GM12878 (cell line): ENCODE data around the gene MMP12. TPM values are rescaled to one million over a fixed set of nuclear protein-coding genes. Genes with fewer than 3 reads are reported as not detected.

ENCODE experiments used
- ATAC-seq: fragments of 200-7000 bp; cut with Tn5 transposase; 3 replicates; pipeline ENCODE4 v1.9.1; 2020; ENCODE audit warnings: mild to moderate bottlenecking, moderate library complexity
- BruUV-seq: library from RNA; stranded (reverse); fragments of 400-500 nt; replicated peaks from 2 replicates; lab custom pipeline; 2021; lab: Mats Ljungman, UMichigan
- CTCF ChIA-PET: fragments of 300-600 bp; sonication (Branson Sonifier 250); formaldehyde crosslinking; extraction: SDS; loops from one replicate; lab custom pipeline; 2021; ENCODE audit warnings: inconsistent platforms; lab: Yijun Ruan, JAX
- POLR2A ChIA-PET: fragments of 350-600 bp; formaldehyde crosslinking; extraction: SDS; loops from one replicate; lab custom pipeline; 2021; ENCODE audit warnings: inconsistent platforms; lab: Charles Lee
- RAD21 ChIA-PET: fragments of 300-600 bp; sonication (Branson Sonifier 250); formaldehyde crosslinking; loops from one replicate; lab custom pipeline; 2023; ENCODE audit warnings: antibody characterized with exemption; ENCODE audit not compliant: unreplicated experiment; lab: Charles Lee
- SMC1A ChIA-PET: fragments of 300-600 bp; sonication (Branson Sonifier 250); formaldehyde crosslinking; loops from one replicate; lab custom pipeline; 2023; ENCODE audit not compliant: unreplicated experiment, uncharacterized antibody; lab: Charles Lee
- DNase-seq: peaks from one replicate; pipeline ENCODE4 v3.0.0-alpha.2; 2011; ENCODE audit warnings: low read depth, low spot score
- FAIRE-seq: peaks from 3 replicates; lab custom pipeline; 2011; peaks lifted over from hg19 to GRCh38; lab: Jason Lieb, UNC
- H2AFZ ChIP-seq: 2 replicates; pipeline ENCODE4 v1.6.0; 2011; ENCODE audit warnings: low read depth, low read length, control low read depth; ENCODE audit not compliant: control insufficient read depth
- H3K27ac ChIP-seq: 2 replicates; pipeline ENCODE4 v1.5.1; 2011; ENCODE audit warnings: control low read depth; ENCODE audit not compliant: control insufficient read depth, insufficient read depth
- H3K27me3 ChIP-seq, 2 experiments: replicated peaks in 1 of 2; 2 replicates each; pipeline versions ENCODE4 v1.6.0 to v1.6.1; 2011; ENCODE audit warnings: low read length in 1 of 2; ENCODE audit not compliant: control insufficient read depth in 2 of 2, insufficient read depth in 2 of 2
- H3K36me3 ChIP-seq, 2 experiments: 2 replicates each; pipeline ENCODE4 v1.5.1; 2011; ENCODE audit warnings: low read length in 1 of 2; ENCODE audit not compliant: control insufficient read depth in 2 of 2, insufficient read depth in 2 of 2
- H3K4me1 ChIP-seq: 2 replicates; pipeline ENCODE4 v1.6.1; 2011; ENCODE audit warnings: mild to moderate bottlenecking, low read length, moderate library complexity, mixed read lengths; ENCODE audit not compliant: control insufficient read depth, insufficient read depth
- H3K4me2 ChIP-seq: 2 replicates; pipeline ENCODE4 v1.6.0; 2011; ENCODE audit warnings: control low read depth; ENCODE audit not compliant: control insufficient read depth, insufficient read depth
- H3K4me3 ChIP-seq: fragments of 200-600 bp; sonication (generic); 2 replicates; pipeline ENCODE4 v1.5.1; 2016
- H3K79me2 ChIP-seq: 2 replicates; pipeline ENCODE4 v1.6.0; 2011; ENCODE audit warnings: low read length; ENCODE audit not compliant: control insufficient read depth, insufficient read depth
- H3K9ac ChIP-seq: 2 replicates; pipeline ENCODE4 v1.8.0; 2011; ENCODE audit warnings: low read length, control low read depth, mixed read lengths; ENCODE audit not compliant: control insufficient read depth, insufficient read depth
- H3K9me3 ChIP-seq: replicated peaks from 3 replicates; pipeline ENCODE4 v1.5.1; 2011; ENCODE audit warnings: mild to moderate bottlenecking, low read length; ENCODE audit not compliant: control insufficient read depth, insufficient read depth
- H4K20me1 ChIP-seq: 2 replicates; pipeline ENCODE4 v1.6.0; 2011; ENCODE audit not compliant: control insufficient read depth, insufficient read depth
- CREB1 ChIP-seq: IDR thresholded peaks from 2 replicates; pipeline ENCODE4 v1.6.1; 2012; ENCODE audit warnings: low read depth, mild to moderate bottlenecking, inconsistent platforms
- GATAD2B ChIP-seq: fragments of 450-650 bp; conservative IDR thresholded peaks from 2 replicates; pipeline ENCODE4 v1.6.1; 2017; ENCODE audit warnings: low read depth, mild to moderate bottlenecking, moderate library complexity
- HSF1 ChIP-seq: fragments of 150-350 bp; IDR thresholded peaks from 2 replicates; pipeline ENCODE4 v1.6.1; 2014; ENCODE audit warnings: mild to moderate bottlenecking, low read depth, low read length
- NKRF ChIP-seq: fragments of 450-650 bp; conservative IDR thresholded peaks from 2 replicates; pipeline ENCODE4 v1.6.1; 2017; ENCODE audit warnings: mild to moderate bottlenecking, moderate library complexity
- PAX8 ChIP-seq: fragments of 450-650 bp; IDR thresholded peaks from 2 replicates; pipeline ENCODE4 v1.6.1; 2017; ENCODE audit warnings: mild to moderate bottlenecking, moderate library complexity
- POU2F2 ChIP-seq: IDR thresholded peaks from 3 replicates; pipeline ENCODE4 v1.6.1; 2011; ENCODE audit warnings: low read depth, mild to moderate bottlenecking, low read length, borderline replicate concordance
- RB1 ChIP-seq: fragments of 450-650 bp; formaldehyde crosslinking; IDR thresholded peaks from 2 replicates; pipeline ENCODE4 v1.6.1; 2017; ENCODE audit warnings: mild to moderate bottlenecking, borderline replicate concordance
- RELA ChIP-seq: fragments of 450-650 bp; IDR thresholded peaks from 2 replicates; pipeline ENCODE4 v1.8.0; 2014; ENCODE audit warnings: borderline replicate concordance; ENCODE audit not compliant: partially characterized antibody
- RELB ChIP-seq: fragments of 450-650 bp; IDR thresholded peaks from 2 replicates; pipeline ENCODE4 v1.6.1; 2017; ENCODE audit warnings: low read depth, mild to moderate bottlenecking, moderate library complexity
- STAT1 ChIP-seq: fragments of 450-650 bp; conservative IDR thresholded peaks from 2 replicates; pipeline ENCODE4 v1.6.1; 2014; ENCODE audit warnings: antibody characterized with exemption, mild to moderate bottlenecking
- TBL1XR1 ChIP-seq: IDR thresholded peaks from 2 replicates; pipeline ENCODE4 v1.6.1; 2012; ENCODE audit warnings: low read depth, low read length, improper control_type of control experiment
- ZBTB11 ChIP-seq: fragments of 450-650 bp; formaldehyde crosslinking; IDR thresholded peaks from 2 replicates; pipeline ENCODE4 v1.5.0; 2022; ENCODE audit warnings: mild to moderate bottlenecking, missing genetic modification characterization
- ZNF217 ChIP-seq: fragments of 450-650 bp; IDR thresholded peaks from 2 replicates; pipeline ENCODE4 v1.6.1; 2017; ENCODE audit warnings: antibody characterized with exemption, mild to moderate bottlenecking
- ZNF274 ChIP-seq: IDR thresholded peaks from one replicate; pipeline ENCODE4 v1.8.0; 2011; ENCODE audit not compliant: insufficient read length, insufficient read depth
- WGBS: methylation state at CpG from one replicate; pipeline ENCODE4 v1.1.6; 2016; ENCODE audit warnings: low lambda C conversion rate; ENCODE audit not compliant: insufficient replicate concordance, insufficient coverage; ENCODE audit errors: missing lambda C conversion rate; 5-methylcytosine and 5-hydroxymethylcytosine counted together
- in situ Hi-C: fragments of 300-500 bp; cut with MboI; formaldehyde crosslinking; loops from 9 replicates; pipeline ENCODE4 v1.14.3; 2018; ENCODE audit warnings: mixed read lengths
- intact Hi-C: fragments of 100-400 bp; cut with micrococcal nuclease; formaldehyde crosslinking; loops from one replicate; pipeline ENCODE4 v1.14.2; 2022; ENCODE audit not compliant: unreplicated experiment
- polyA plus RNA-seq, 11 experiments: library from polyadenylated mRNA; depleted of rRNA in 4 of 11; unstranded in 6 of 11; stranded (reverse) in 5 of 11; fragments of >200 nt; fragmentation: Nextera tagmentation in 4 of 11; fragmentation: Illumina TruSeq in 1 of 11; extraction: Ambion mirVana in 4 of 11; extraction: Trizol in 1 of 11; gene quantifications; 1 replicate in 1 of 11; 2 replicates in 10 of 11; pipeline versions ENCODE4 v1.2.1 to v1.2.3, GENCODE V29; 2011 to 2016; ENCODE audit warnings: inconsistent platforms in 2 of 11, missing spikeins in 2 of 11, low read depth in 1 of 11
- total RNA-seq, 4 experiments: library from RNA; depleted of rRNA in 3 of 4; stranded (reverse); fragments of >200 nt in 3 of 4; fragmentation: Illumina TruSeq in 1 of 4; extraction: Trizol in 1 of 4; gene quantifications; 2 replicates each; pipeline versions ENCODE4 v1.2.1 to v1.2.3, GENCODE V29; 2013 to 2021

MMP12 gene
- total and polyA plus RNA-seq, 10 of the 15 experiments (the other 5 are each of a cell fraction or from before 2014, with no cell fraction given): 0.14 TPM; not detected in 9

GRCh38 chr11:102840018-102840417, 34.8 kb downstream of the MMP12 start (continued):
- TF ChIP-seq POU2F2 (no peak), ZNF217 (no peak), ZBTB11 (no peak), RB1 (no peak), GATAD2B (no peak), RELB (no peak)

- ChIA-PET POLR2A (no interaction called here), CTCF (interaction anchor here (1.3 to 1.9 kb wide), 2 partner anchors 23 to 77 kb away, joined by 3 to 9 read pairs; no protein-coding TSS in a partner anchor), SMC1A (interaction anchor here (1.2 kb wide), 1 partner anchor 40 kb away, joined by 3 read pairs; no protein-coding TSS in a partner anchor), RAD21 (no interaction called here)
- Histone ChIP-seq H4K20me1 (no peaks in the 10 kb centered on the region), H3K9ac (no peak overlapping the region), H3K79me2 (no peaks in the 10 kb centered on the region), H3K4me1 (no peaks in the 10 kb centered on the region), H3K9me3 (no peaks in the 10 kb centered on the region), H2AFZ (no peak overlapping the region), H3K27ac (no peak overlapping the region), H3K36me3 (no peaks in the 10 kb centered on the region), H3K27me3 (peaks cover 0 to 4% of the 10 kb centered on the region in 2 experiments; a peak in 2 of 4 replicates), H3K4me2 (no peak overlapping the region), H3K4me3 (no peak overlapping the region)
- BruUV-seq: no TSS peak
- intact Hi-C loops: no loop called here
- FAIRE-seq: no peak
- in situ Hi-C loops: no loop called here
- no peak for ATAC-seq
- WGBS: 12% methylated on average over 2 of the region's 2 CpGs
- no peak for DNase-seq
- TF ChIP-seq NKRF: no peak
- no peak for TF ChIP-seq HSF1
- no peak for TF ChIP-seq TBL1XR1
- no peak for TF ChIP-seq RELA
- TF ChIP-seq GATAD2B: no peak
- no peak for TF ChIP-seq STAT1
- no peak for TF ChIP-seq PAX8
- TF ChIP-seq CREB1: no peak
- no peak for TF ChIP-seq ZNF274
Observed at GRCh38 chr11:102837646-102838045, 37.1 kb downstream of the MMP12 start.
